ENCODE measurements around the gene CDON. TPM values are rescaled to one million over a fixed set of nuclear protein-coding genes. Genes with fewer than 3 reads are reported as not detected.

Gene CDON
- total RNA-seq, 1 experiment from 2014 or later: 17.2 TPM

- no peak overlapping the region for H3K4ac ChIP-seq (ENCODE audit: low read depth, low read length)
- H2AK5ac ChIP-seq (ENCODE audit: insufficient read length, low read length): no peak overlapping the region
- no peak overlapping the region for H2BK20ac ChIP-seq (ENCODE audit: low read depth, low read length, poor library complexity, severe bottlenecking)
- H3K9ac ChIP-seq (ENCODE audit: extremely low read depth, insufficient read length, low read length): no peak overlapping the region
- H3K9me3 ChIP-seq (ENCODE audit: control insufficient read depth, low read depth, low read length): no peaks in the 10 kb centered on the region
- no peak overlapping the region for H3K4me3 Mint-ChIP-seq
- peaks cover 1% of the 10 kb centered on the region for H3K27me3 Mint-ChIP-seq (ENCODE audit: low read depth)
- no peaks in the 10 kb centered on the region for H3K79me1 ChIP-seq (ENCODE audit: insufficient read depth, low read depth, low read length, poor library complexity, severe bottlenecking)
- H3K36me3 Mint-ChIP-seq (ENCODE audit: insufficient read depth in 1 of 3, low read depth in 3 of 3): no peaks in the 10 kb centered on the region
- H3K4me1 ChIP-seq (ENCODE audit: insufficient read depth, low read length): peaks cover 3% of the 10 kb centered on the region; the same call in 1 of the 2 replicates
- H3K27me3 ChIP-seq (ENCODE audit: insufficient read depth, low read length): no peaks in the 10 kb centered on the region
- no peak overlapping the region for H3K4me2 ChIP-seq (ENCODE audit: insufficient read depth, insufficient read length, low read length)
- no peak overlapping the region for H4K5ac ChIP-seq (ENCODE audit: insufficient read length, low read depth, low read length)
- no peak overlapping the region for H2BK120ac ChIP-seq (ENCODE audit: low read depth, low read length, poor library complexity, severe bottlenecking)
- H3K18ac ChIP-seq (ENCODE audit: insufficient read length, low read depth, low read length): no peak overlapping the region
- no peak overlapping the region for H4K91ac ChIP-seq (ENCODE audit: insufficient read length, low read depth, low read length)
- no peak overlapping the region for H2BK12ac ChIP-seq (ENCODE audit: insufficient read length, low read depth, low read length)
- no peak overlapping the region for H4K8ac ChIP-seq (replicated peaks; ENCODE audit: insufficient read length, low read depth, low read length)
- no peak overlapping the region for H3K27ac ChIP-seq (ENCODE audit: insufficient read length, low read depth, low read length)
- no peak for TF ChIP-seq CTCF (conservative IDR thresholded peaks at IDR 0.05)
- no peak overlapping the region; a peak in 1 of 7 replicates for H3K27ac Mint-ChIP-seq
- no peak overlapping the region for H2AFZ ChIP-seq (ENCODE audit: low read length)
- no peaks in the 10 kb centered on the region for H3K79me2 ChIP-seq (ENCODE audit: insufficient read depth, low read length)
- no peak overlapping the region for H2BK15ac ChIP-seq (ENCODE audit: low read depth, low read length)
- no CpG with 5 or more reads among the region's 4 CpGs for WGBS (ENCODE audit: extremely low coverage, insufficient read length, low lambda C conversion rate)
- H3K23me2 ChIP-seq (ENCODE audit: insufficient read length, low read depth, low read length, poor library complexity, severe bottlenecking): no peaks in the 10 kb centered on the region
- no peak overlapping the region for H3K23ac ChIP-seq (ENCODE audit: insufficient read length, low read depth, low read length)
- no peak overlapping the region for H2BK5ac ChIP-seq (ENCODE audit: insufficient read length, low read length)
- H3K56ac ChIP-seq (ENCODE audit: insufficient read length, low read depth, low read length): no peak overlapping the region
- no peak overlapping the region for H3T11ph ChIP-seq (ENCODE audit: low read length)
- no peaks in the 10 kb centered on the region for H4K20me1 ChIP-seq (ENCODE audit: control insufficient read depth, insufficient read depth, insufficient read length)
- DNase-seq: no peak
- H3K14ac ChIP-seq (ENCODE audit: insufficient read depth, low read length): no peak overlapping the region
- peaks cover 24 to 34% of the 10 kb centered on the region in 2 experiments for H3K4me1 Mint-ChIP-seq
- no peaks in the 10 kb centered on the region; a peak in 1 of 5 replicates for H3K9me3 Mint-ChIP-seq
Observed at GRCh38 chr11:126095745-126096144, 33.1 kb upstream of the CDON start.

Data from H9 (cell line).